OCI-LY1 (cell line): ENCODE data around the gene NT5M.

ENCODE experiments used
- CTCF ChIP-seq: fragments of 200-600 bp; sonication (generic), shearing (Covaris generic); IDR thresholded peaks from 2 replicates; pipeline ENCODE4 v1.5.1; 2017; ENCODE audit warnings: mild to moderate bottlenecking, antibody characterized with exemption, low read length, moderate library complexity, mixed read lengths
- EZH2 ChIP-seq: fragments of 200-600 bp; sonication (generic), shearing (Covaris generic); IDR thresholded peaks from 2 replicates; pipeline ENCODE4 v1.8.0; 2017; ENCODE audit warnings: borderline replicate concordance, mixed run types, mild to moderate bottlenecking, antibody characterized with exemption, low read length, moderate library complexity, mixed read lengths

GRCh38 chr17:17376362-17376761, 73.2 kb downstream of the NT5M start:
- TF ChIP-seq CTCF, result no peak
- TF ChIP-seq EZH2, result no peak
